ENCODE measurements around the gene NFKBIA.

GRCh38 chr14:35369701-35370191, 34.8 kb downstream of the NFKBIA start:
- no peak for TF ChIP-seq CTCF (IDR thresholded peaks at IDR 0.05; ENCODE audit: low read depth, low read length)
- TF ChIP-seq MAX (IDR thresholded peaks at IDR 0.05; ENCODE audit: low read depth, low read length) = no peak
- TF ChIP-seq MYC (IDR thresholded peaks at IDR 0.05; ENCODE audit: low read depth, low read length) = no peak
- no peak for TF ChIP-seq POLR2A (IDR thresholded peaks at IDR 0.05; ENCODE audit: extremely low read depth, insufficient read length)

Data from NB4 (cell line).